HG02885 (cell line): Measurements from ENCODE around the gene MUC7.
"Not testable (repeated sequence)": the region's sequence is repeated elsewhere in the genome, so short reads cannot be mapped to it uniquely, and the experiment has no call there.

Source experiments
- ATAC-seq: cut with Tn5 transposase; IDR thresholded peaks from one replicate; pipeline ENCODE4 v1.9.1; 2021; ENCODE audit warnings: mild to moderate bottlenecking; ENCODE audit not compliant: unreplicated experiment, poor library complexity

The MUC7 gene

DNA sequence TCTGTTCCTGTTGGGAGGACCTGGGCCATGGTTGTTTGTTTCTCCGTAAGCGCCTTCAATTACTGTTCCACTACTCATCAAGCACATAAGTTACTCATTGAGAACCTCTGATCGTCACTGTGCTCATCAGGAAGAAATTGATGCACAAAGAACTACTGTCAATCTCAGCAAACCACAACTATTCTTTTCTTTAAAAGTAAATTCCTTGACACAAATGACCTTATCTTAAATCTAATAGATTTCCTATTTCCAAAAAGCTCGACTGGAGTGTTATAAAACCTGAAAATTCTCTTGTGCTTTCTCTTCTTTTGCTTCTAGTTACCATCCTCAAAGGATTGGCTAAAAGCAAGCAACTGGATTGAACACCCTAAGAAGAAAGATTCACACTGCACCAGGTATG, at the start of gene MUC7:
Gene MUC7, plus strand, starts transcription at position 301 of the 400 bp plus-strand sequence. CDS start 1,825 bp downstream, outside the sequence.
- no peak for ATAC-seq

DNA sequence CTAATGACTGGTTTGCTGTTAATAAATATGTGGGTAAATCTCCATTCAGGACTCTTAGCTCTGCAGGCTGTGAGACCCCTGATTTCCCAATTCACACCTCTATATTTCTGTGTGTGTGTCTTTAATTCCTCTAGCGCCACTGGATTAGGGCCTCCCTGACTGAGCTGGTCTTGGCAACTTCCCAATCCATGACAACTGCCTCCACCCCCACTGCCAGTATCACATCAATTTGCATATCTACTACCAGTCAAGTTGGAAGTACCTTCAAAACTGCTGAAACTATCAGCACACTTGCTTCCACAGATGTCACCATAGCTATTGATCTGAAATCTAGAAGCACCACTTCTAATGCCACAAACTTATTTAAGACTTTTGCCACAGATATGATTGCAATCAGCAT, 46.7 kb upstream of the MUC7 start:
- no peak for ATAC-seq

DNA sequence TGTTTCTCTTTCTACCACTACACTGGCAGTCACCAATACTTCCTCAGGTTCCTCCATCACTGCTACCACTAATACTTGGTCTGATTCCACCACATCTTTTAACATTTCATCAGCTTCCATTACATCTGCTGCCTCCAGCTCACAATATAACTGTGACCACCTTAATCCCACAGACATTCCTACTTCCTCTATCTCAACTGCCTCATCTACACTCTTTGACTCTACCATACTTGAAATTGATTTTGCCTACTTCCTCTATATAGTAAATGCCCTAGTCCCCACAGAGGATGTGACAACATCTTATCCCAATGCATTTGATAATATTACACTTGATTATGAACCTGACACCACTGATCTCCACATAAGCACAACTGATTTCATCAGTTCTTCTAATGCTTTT, 45.2 kb upstream of the MUC7 start:
- peak; percentile 50 for ATAC-seq

DNA sequence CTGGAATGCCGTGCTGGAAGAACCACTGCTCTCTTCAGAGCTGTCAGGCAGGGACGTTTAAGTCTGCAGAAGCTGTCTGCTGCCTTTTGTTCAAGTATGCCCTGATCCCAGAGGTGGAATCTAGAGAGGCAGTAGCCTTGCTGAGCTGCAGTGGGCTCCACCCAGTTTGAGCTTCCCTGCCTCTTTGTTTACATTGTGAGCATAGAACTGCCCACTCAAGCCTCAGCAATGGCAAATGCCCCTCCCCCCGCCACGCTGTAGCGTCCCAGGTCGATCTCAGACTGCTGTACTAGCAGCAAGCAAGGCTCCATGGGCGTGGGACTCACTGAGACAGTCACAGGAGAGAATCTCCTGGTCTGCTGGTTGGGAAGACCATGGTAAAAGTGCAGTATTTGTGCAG, 34.8 kb upstream of the MUC7 start:
- no peak for ATAC-seq

DNA sequence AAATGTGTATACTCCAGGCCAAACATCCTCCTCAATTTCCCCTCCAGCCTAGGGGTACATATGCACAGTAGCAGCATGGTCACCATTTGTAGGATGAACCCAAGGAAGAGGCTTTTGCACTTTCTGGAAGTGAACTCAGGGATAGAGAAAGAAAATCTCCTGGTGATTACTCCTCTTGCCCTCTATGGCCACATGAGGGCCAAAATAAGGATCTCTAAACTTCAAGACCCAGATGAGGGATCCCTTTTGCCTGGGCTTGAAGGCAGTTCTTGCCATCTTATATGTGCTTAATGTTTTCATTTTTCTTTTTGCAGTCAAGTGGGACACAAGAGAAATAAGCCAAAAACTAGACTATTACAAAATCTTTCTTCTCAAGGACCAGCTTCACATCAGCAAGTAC, 29.5 kb upstream of the MUC7 start:
- ATAC-seq: no peak

- ATAC-seq: no peak
These were observed 28.7 kb upstream of the MUC7 start for GRCh38 chr4:70443329-70443728.

DNA sequence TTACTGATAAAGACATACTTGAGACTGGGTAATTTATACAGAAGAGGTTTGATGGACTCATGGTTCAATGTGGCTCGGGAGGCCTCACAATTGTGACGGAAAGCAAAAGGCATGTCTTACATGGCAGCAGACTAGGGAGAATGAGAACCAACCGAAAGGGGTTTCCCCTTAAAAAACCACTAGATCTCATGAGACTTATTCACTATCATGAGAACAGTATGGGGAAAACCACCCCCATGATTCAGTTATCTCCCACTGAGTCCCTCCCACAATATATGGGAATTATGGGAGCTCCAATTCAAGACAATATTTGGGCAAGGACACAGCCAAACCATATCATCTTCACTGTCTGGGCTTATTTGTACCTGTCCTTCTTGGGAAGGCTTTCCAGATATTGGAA, 22.8 kb upstream of the MUC7 start:
- peak; percentile 77 for ATAC-seq

DNA sequence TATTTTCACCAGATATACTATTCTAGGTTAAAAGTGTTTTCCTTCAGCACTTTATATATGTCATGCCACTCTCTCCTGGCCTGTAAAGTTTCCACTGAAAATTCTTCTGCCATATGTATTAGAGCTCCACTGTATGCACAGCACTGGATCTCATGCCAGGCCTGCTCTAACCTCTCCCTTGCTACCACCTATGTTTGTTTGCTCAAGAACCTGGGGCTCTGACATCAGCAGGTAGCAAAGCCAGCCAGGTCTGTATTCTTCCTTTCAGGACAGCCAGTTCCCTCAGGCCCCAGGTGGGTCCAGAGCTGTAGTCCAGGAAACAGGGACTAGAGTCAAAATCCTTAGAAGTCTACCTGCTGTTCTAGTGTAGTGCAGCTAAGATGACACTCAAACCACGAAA, 19.1 kb upstream of the MUC7 start:
- ATAC-seq: no peak

- ATAC-seq: peak; percentile 80
These were observed 8.7 kb upstream of the MUC7 start for GRCh38 chr4:70463335-70463734.

GRCh38 chr4:70473679-70474078, 1.7 kb downstream of the MUC7 start:
- ATAC-seq: no peak

- ATAC-seq: no peak
These were observed 16.8 kb downstream of the MUC7 start for GRCh38 chr4:70488748-70489147.

GRCh38 chr4:70496231-70496630, 24.2 kb downstream of the MUC7 start:
- no peak for ATAC-seq

DNA sequence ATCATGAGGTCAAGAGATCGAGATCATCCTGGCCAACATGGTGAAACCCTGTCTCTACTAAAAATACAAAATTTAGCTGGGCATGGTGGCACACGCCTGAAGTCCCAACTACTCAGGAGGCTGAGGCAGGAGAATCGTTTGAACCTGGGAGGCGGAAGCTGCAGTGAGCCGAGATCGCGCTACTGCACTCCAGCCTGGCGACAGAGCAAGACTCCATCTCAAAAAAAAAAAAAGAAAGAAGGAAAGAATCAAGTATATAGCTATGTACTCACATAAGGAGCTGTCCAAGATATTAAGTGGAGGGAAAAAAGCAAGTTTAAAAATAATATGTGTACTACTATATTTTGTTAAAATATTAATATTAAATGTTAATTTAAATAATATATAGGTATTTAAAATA, 29.8 kb downstream of the MUC7 start:
- ATAC-seq: not testable (repeated sequence)

DNA sequence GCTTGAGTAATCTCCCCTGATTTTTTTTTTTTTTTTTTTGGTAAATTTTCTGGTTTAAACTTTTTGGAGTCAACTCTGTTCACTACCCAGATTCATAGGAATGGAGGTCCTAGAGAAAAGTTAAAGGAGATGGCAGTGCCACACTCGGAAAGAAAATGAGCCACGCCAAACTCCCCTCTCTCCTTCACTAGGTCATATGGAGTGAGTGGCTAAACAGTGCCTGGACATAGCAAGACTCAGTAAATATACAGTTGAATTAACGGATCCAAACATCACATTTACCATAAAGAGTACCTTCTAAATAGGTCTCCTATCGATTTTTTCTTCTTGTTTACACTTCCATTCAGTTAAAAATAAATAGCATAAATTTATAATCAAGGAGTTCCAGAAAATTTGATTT, 32.7 kb downstream of the MUC7 start:
- ATAC-seq: peak; percentile 33

GRCh38 chr4:70505151-70505748, 33.3 kb downstream of the MUC7 start:
- ATAC-seq: peak; percentile 97

DNA sequence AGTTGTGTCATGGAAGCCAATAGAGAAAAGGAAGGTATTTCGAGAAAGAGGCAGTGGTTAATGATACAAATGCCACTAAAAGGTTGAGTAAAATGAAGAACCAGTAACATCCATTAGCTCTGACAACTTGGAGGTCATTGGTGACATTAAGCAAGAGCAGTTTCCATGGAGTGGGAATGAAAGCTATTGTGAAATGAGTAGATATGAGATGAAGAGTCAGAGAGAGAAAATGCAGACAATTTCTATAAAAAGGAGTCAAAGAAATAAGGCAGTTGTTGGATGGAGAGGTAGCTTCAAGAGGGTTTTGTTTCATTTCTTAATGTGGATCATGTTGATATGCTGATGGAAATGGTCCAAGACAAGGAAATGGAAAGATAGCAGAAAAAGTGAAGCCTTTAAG, 36.8 kb downstream of the MUC7 start:
- ATAC-seq: no peak

DNA sequence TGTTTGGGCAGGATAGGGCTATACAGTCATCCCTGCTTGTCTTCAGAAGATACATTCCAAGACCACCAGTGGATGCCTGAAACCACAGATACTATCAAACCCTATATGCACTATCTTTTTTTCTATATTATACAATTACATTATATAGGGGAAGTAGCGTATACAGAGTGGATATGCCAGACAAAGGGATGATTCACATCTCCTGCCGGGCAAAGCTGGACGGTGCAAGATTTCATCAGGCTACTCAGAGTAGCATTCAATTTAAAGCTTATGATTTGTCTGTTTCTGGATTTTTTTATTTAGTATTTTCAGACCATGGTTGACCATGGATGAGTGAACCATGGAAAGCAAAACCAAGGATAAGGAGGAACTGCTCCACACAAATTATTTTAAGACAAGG, 39.4 kb downstream of the MUC7 start:
- no peak for ATAC-seq

GRCh38 chr4:70515367-70516250, 43.6 kb downstream of the MUC7 start:
- no peak for ATAC-seq

DNA sequence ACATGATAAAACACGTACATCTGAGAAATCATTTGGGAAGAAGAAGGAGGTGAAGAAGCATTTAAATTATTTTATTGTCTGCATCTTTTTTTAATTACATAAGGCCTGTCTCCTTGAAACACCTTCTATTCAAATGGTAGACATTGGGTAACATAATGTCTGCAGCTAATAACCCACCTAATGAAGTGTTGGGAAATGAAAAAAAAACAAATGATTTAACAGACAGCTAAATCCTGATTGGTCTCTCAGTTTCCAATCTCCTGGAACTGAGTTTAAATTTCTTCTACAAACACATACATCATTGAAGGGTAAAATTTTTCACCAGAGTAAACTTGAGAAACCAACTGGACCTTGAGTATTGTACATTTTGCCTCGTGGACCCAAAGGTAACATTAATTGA, 46.3 kb downstream of the MUC7 start, which contains the start of gene AMTN:
Gene AMTN, plus strand, starts transcription at position 301 of the 400 bp plus-strand sequence. CDS start 209 bp downstream, outside the sequence.
- no peak for ATAC-seq

- ATAC-seq: no peak
These were observed 46.7 kb downstream of the MUC7 start for GRCh38 chr4:70518716-70519115.

DNA sequence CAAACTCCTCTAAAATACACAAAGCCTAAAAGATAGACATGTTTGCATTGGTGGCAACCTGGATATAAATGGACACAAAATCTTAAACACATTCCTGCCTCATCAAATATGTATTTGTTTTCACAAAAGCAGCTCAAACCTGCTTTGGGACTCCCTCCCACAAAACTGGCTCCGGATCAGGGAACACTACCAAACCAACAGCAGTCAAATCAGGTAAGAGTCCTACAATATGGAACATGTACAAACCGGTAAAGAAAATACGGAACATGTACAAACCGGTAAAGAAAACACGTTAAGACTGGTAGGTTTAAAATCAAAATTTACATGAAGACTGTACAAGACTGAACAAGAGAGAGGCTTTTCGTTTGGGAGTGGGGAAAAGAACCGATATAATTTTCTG, 50.6 kb downstream of the MUC7 start:
- no peak for ATAC-seq

DNA sequence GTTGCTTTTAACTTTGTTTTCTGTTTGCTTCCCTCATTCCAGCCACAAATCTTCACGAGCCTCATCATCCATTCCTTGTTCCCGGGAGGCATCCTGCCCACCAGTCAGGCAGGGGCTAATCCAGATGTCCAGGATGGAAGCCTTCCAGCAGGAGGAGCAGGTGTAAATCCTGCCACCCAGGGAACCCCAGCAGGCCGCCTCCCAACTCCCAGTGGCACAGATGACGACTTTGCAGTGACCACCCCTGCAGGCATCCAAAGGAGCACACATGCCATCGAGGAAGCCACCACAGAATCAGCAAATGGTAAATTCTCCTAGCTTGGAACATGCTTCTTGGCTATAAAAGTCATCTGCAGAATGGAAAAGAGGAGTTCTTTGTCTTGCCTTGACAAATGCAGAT, 59.0 kb downstream of the MUC7 start:
- no peak for ATAC-seq
